Prostate gland (tissue), 2 donors: ENCODE results near the gene SCFD2. TPM values are rescaled to one million over a fixed set of nuclear protein-coding genes. Genes with fewer than 3 reads are reported as not detected.

Experiments
- DNase-seq: peaks from one replicate; pipeline ENCODE4 v3.0.0-alpha.2; 2019; ENCODE audit warnings: low spot score
- H3K27ac ChIP-seq, 2 donors: fragments of 200-600 bp; sonication (generic); 2 replicates each; pipeline ENCODE4 v1.5.1; 2017 to 2019
- H3K27me3 ChIP-seq: fragments of 200-600 bp; sonication (generic); replicated peaks from 2 replicates; pipeline ENCODE4 v1.5.1; 2019; ENCODE audit not compliant: insufficient read depth
- H3K36me3 ChIP-seq, 2 donors: fragments of 200-600 bp; sonication (generic); 1 replicate in 1 of 2; 2 replicates in 1 of 2; pipeline versions ENCODE4 v1.5.1 to v1.8.1; 2017 to 2019
- H3K4me1 ChIP-seq: fragments of 200-600 bp; sonication (generic); replicated peaks from 2 replicates; pipeline ENCODE4 v1.5.1; 2019
- H3K4me3 ChIP-seq, 2 donors: fragments of 200-600 bp; sonication (generic); 2 replicates each; pipeline ENCODE4 v1.5.1; 2017 to 2019
- H3K9me3 ChIP-seq: fragments of 200-600 bp; sonication (generic); 2 replicates; pipeline ENCODE4 v1.5.1; 2017
- POLR2A ChIP-seq: fragments of 450-650 bp; IDR thresholded peaks from one replicate; pipeline ENCODE4 v1.6.1; 2016; ENCODE audit warnings: antibody characterized with exemption, mild to moderate bottlenecking
- POLR2AphosphoS5 ChIP-seq: sonication (generic); formaldehyde crosslinking; IDR thresholded peaks from one replicate; pipeline ENCODE4 v1.6.1; 2017; ENCODE audit warnings: antibody characterized with exemption
- WGBS: methylation state at CpG from one replicate; pipeline ENCODE4 v1.1.5; 2018; 5-methylcytosine and 5-hydroxymethylcytosine counted together
- intact Hi-C: fragments of 100-400 bp; cut with DNase I; formaldehyde crosslinking; loops from one replicate; pipeline ENCODE4 v1.14.2; 2022
- total RNA-seq, 2 donors: library from RNA; depleted of rRNA; stranded (reverse); fragments of >200 nt; gene quantifications; one replicate each; pipeline ENCODE4 v1.1.0, GENCODE V29; 2016
- TF ChIP-seq, protein P1 (sequence below), 4 experiments: fragments of 200-600 bp in 2 of 4; fragments of 450-650 bp in 2 of 4; sonication (generic) in 2 of 4; IDR thresholded peaks; 1 replicate in 3 of 4; 2 replicates in 1 of 4; pipeline ENCODE4 v1.5.1; 2016 to 2019; ENCODE audit warnings: antibody characterized with exemption in 4 of 4, mild to moderate bottlenecking in 2 of 4, moderate library complexity in 2 of 4

SCFD2 gene
- total RNA-seq, 2 donors from 2014 or later = 10.7 to 21.1 TPM

GRCh38 chr4:53152467-53152866 lies 213.4 kb downstream of the SCFD2 start:
- H3K36me3 ChIP-seq = no peaks in the 10 kb centered on the region
- TF ChIP-seq POLR2A = no peak
- TF ChIP-seq, protein P1, sequence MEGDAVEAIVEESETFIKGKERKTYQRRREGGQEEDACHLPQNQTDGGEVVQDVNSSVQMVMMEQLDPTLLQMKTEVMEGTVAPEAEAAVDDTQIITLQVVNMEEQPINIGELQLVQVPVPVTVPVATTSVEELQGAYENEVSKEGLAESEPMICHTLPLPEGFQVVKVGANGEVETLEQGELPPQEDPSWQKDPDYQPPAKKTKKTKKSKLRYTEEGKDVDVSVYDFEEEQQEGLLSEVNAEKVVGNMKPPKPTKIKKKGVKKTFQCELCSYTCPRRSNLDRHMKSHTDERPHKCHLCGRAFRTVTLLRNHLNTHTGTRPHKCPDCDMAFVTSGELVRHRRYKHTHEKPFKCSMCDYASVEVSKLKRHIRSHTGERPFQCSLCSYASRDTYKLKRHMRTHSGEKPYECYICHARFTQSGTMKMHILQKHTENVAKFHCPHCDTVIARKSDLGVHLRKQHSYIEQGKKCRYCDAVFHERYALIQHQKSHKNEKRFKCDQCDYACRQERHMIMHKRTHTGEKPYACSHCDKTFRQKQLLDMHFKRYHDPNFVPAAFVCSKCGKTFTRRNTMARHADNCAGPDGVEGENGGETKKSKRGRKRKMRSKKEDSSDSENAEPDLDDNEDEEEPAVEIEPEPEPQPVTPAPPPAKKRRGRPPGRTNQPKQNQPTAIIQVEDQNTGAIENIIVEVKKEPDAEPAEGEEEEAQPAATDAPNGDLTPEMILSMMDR (IDR thresholded peaks at IDR 0.05) = no peak
- no peak for TF ChIP-seq POLR2AphosphoS5
- no peaks in the 10 kb centered on the region for H3K4me1 ChIP-seq
- intact Hi-C loops = no loop called here
- no peaks in the 10 kb centered on the region for H3K9me3 ChIP-seq
- DNase-seq = no peak
- no peak overlapping the region for H3K4me3 ChIP-seq
- no peaks in the 10 kb centered on the region for H3K27me3 ChIP-seq
- 93% methylated on average over 2 of the region's 2 CpGs for WGBS
- no peak overlapping the region for H3K27ac ChIP-seq

- 52% methylated on average over 3 of the region's 3 CpGs for WGBS
- intact Hi-C loops = no loop called here
- H3K36me3 ChIP-seq = no peaks in the 10 kb centered on the region
- no peaks in the 10 kb centered on the region for H3K4me1 ChIP-seq
- TF ChIP-seq POLR2AphosphoS5 (no peak), POLR2A (no peak)
- TF ChIP-seq, protein P1 (IDR thresholded peaks at IDR 0.05) = no peak
- no peak overlapping the region for H3K27ac ChIP-seq
- H3K4me3 ChIP-seq = no peak overlapping the region
- peak; percentile 6 for DNase-seq
- H3K9me3 ChIP-seq = no peaks in the 10 kb centered on the region
- H3K27me3 ChIP-seq = no peaks in the 10 kb centered on the region
Observed at GRCh38 chr4:53151489-53151788, 214.4 kb downstream of the SCFD2 start.

DNA sequence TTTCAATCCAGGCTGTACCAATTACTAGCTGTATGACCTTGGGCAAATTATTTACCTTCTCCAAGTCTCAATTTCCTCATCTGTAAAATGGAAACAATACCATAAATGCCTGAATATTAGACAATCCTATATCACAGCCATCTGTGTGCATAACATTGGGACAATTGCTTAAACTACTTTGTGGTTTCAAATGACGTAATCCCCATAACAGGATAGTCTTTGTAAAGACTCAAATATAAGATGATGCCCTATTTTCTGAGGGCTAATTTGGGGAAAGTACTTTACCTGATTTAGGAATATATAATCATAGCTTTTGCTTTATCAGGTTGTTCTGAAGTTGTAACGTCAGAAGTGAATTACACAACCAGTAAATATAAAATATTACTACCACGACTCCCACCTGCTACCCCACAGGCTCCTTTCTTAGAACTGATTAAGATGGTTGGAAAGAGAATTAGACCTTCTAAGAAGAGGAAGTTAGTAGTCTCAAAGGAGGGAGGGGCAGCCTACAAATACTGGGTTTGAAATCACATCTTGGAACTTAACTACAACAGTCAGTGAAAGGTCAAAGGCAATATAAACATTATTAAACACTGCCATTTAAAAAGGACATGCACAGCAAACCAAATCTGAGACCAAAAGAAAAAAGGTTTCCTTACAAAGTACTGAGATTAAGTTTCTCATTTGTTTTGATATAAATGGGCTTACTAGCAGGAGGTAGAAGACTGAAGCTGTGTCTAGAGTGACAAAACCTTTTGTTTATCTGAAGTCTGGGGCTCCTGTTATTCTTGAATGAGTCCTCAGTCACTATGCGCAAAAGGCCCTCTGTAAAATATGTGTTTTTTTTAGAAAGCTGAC lies 215.0 kb downstream of the SCFD2 start:
- no peaks in the 10 kb centered on the region for H3K9me3 ChIP-seq
- WGBS = 65% methylated on average over 4 of the region's 4 CpGs
- H3K27ac ChIP-seq = no peak overlapping the region
- H3K36me3 ChIP-seq = no peaks in the 10 kb centered on the region
- H3K4me1 ChIP-seq = no peaks in the 10 kb centered on the region
- no peak for TF ChIP-seq POLR2A
- TF ChIP-seq, protein P1 (IDR thresholded peaks at IDR 0.05) = no peak
- H3K27me3 ChIP-seq = no peaks in the 10 kb centered on the region
- intact Hi-C loops = no loop called here
- H3K4me3 ChIP-seq = no peak overlapping the region
- no peak for DNase-seq

GRCh38 chr4:53147711-53148110 lies 218.2 kb downstream of the SCFD2 start:
- Histone ChIP-seq H3K27me3 (no peaks in the 10 kb centered on the region), H3K4me1 (no peaks in the 10 kb centered on the region), H3K4me3 (no peak overlapping the region), H3K27ac (no peak overlapping the region), H3K9me3 (no peaks in the 10 kb centered on the region), H3K36me3 (no peaks in the 10 kb centered on the region)
- DNase-seq = no peak
- intact Hi-C loops = no loop called here
- TF ChIP-seq, protein P1 (IDR thresholded peaks at IDR 0.05) = no peak
- TF ChIP-seq POLR2AphosphoS5 (no peak), POLR2A (no peak)

DNA sequence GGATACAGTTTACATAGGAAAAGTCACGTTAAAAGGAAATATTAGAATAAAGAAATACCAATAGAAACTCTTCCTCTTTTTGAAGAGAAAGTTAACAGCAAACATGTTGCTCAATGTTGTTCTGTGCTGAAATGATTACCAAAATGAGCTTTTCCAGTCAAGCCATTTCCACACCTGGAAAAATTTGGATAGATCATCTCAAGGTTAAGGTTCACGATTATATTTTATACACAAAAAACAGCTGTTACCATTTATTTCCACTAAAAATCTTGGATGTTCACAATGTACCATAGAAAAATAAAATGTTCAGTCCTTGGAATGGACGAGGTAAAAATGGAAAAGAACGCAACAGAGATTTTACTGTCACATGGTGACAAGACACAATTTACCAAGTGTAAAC lies 218.7 kb downstream of the SCFD2 start:
- no peaks in the 10 kb centered on the region for H3K4me1 ChIP-seq
- no peaks in the 10 kb centered on the region for H3K27me3 ChIP-seq
- TF ChIP-seq POLR2AphosphoS5 (no peak), POLR2A (no peak)
- TF ChIP-seq, protein P1 (IDR thresholded peaks at IDR 0.05) = no peak
- no peaks in the 10 kb centered on the region for H3K9me3 ChIP-seq
- WGBS = 69% methylated on average over 4 of the region's 4 CpGs
- no peak overlapping the region for H3K4me3 ChIP-seq
- intact Hi-C loops = no loop called here
- no peak overlapping the region for H3K27ac ChIP-seq
- no peaks in the 10 kb centered on the region for H3K36me3 ChIP-seq
- no peak for DNase-seq
